22Rv1 (cell line): ENCODE measurements around the gene GAB4.

ENCODE experiments used
- CTCF ChIP-seq: fragments of 450-650 bp; IDR thresholded peaks from 2 replicates; pipeline ENCODE4 v1.5.1; 2017; ENCODE audit warnings: mild to moderate bottlenecking
- ZFX ChIP-seq: fragments of 450-650 bp; IDR thresholded peaks from 2 replicates; pipeline ENCODE4 v1.6.1; 2017; ENCODE audit warnings: antibody characterized with exemption, borderline replicate concordance

- TF ChIP-seq CTCF (no peak), ZFX (no peak)
Observed at GRCh38 chr22:16974298-16975084, 33.5 kb downstream of the GAB4 start.
